KOPT-K1 (cell line): ENCODE measurements around the gene CAP2.
"Not testable (repeated sequence)": the region's sequence is repeated elsewhere in the genome, so short reads cannot be mapped to it uniquely, and the experiment has no call there.

Source experiments
- H3K27ac ChIP-seq: fragments of 200-600 bp; sonication (generic); 2 replicates; pipeline ENCODE4 v1.5.1; 2016; ENCODE audit warnings: antibody characterized with exemption, mild to moderate bottlenecking, low read depth, low read length; ENCODE audit not compliant: poor library complexity, severe bottlenecking
- H3K36me3 ChIP-seq: fragments of 200-600 bp; sonication (generic); 2 replicates; pipeline ENCODE4 v1.5.1; 2017; ENCODE audit warnings: antibody characterized with exemption, mild to moderate bottlenecking, low read length, moderate library complexity; ENCODE audit not compliant: insufficient read depth
- H3K9me3 ChIP-seq: fragments of 200-600 bp; sonication (generic); 2 replicates; pipeline ENCODE4 v1.5.1; 2017; ENCODE audit warnings: antibody characterized with exemption, low read length, mild to moderate bottlenecking; ENCODE audit not compliant: insufficient read depth, poor library complexity, severe bottlenecking

The CAP2 gene

DNA sequence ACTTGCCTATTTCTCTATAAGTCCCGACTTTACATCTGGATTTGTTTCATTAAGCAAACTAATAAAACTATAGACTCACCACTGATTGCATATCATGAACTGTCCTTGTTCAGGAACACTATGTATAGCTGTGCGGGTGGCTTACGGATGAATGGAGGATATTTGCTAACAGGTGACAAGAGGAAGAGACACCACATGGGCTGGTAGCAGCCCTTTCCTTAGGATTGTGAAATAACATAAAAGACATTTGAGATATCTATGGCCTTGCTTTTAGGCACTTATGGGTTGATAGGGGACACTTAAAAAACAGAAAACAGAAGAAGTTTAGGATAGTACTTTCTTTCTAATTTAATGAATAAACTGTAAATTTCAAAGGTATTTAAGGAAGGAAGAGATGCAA is 5.0 kb upstream of the CAP2 start:
- Histone ChIP-seq H3K36me3 (no peaks in the 10 kb centered on the region), H3K27ac (no peak overlapping the region), H3K9me3 (no peaks in the 10 kb centered on the region)

DNA sequence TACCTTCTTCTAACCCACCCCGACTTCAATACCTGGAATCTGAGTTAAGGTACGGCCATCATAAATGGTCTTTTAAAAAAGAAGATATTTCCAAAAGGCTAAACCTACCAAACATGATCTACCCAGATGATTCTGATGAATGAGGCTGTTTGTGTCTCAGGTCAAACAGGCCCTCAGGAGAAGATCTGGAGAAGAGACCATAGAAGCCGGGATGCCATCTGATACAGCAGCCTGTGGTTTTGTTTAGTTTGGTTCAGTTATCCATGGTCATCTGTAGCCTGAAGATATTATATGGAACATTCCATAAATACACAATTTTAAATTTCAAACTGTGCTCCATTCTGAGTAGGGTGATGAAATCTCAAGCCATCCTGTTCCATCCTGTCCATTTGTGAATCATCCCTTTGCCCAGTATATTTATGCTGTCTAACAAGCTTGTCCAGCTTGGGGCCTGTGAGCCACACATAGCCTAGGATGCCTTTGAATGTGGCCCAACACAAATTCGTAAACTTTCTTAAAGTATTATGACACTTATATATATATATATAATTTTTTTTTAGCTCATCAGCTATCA is 4.0 kb upstream of the CAP2 start:
- no peak overlapping the region for H3K27ac ChIP-seq
- no peaks in the 10 kb centered on the region for H3K36me3 ChIP-seq
- no peaks in the 10 kb centered on the region for H3K9me3 ChIP-seq

DNA sequence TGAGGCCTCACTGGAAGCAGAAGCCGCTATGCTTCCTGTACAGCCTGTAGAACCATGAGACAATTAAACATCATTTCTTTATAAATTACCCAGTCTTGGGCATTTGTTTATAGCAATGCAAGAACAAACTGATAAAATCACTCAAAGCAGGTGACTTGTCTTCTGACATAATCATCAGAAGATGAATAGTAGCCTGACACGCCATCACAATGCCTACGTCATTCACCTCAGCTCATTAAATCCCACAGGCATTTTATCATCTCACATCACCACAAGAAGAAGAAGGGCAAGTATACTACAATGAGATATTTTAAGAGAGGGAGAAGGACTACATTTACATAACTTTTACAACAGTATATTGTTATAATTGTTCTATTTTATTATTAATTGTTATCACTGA is 3.1 kb upstream of the CAP2 start:
- H3K27ac ChIP-seq, result no peak overlapping the region
- no peaks in the 10 kb centered on the region for H3K36me3 ChIP-seq
- no peaks in the 10 kb centered on the region for H3K9me3 ChIP-seq

DNA sequence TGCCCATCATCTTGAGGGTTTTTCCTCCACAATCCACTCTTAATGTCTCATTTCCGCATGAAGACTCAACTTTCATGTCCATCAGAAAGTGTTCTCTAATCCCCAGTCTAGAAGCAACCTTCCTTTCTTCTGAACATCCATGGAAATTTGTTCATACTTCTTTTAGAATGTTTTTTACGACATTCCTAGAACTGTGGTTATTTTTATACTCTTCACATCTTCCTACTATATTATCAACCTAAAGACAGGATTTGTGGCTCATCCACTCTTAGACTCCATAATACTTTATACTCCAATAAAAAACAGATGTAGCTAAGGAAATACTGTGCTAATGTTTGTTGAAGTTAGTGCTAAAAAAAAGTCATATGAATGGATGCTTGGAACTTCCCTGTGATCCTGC is 1.4 kb upstream of the CAP2 start:
- no peaks in the 10 kb centered on the region for H3K9me3 ChIP-seq
- H3K27ac ChIP-seq, result no peak overlapping the region
- no peaks in the 10 kb centered on the region for H3K36me3 ChIP-seq

DNA sequence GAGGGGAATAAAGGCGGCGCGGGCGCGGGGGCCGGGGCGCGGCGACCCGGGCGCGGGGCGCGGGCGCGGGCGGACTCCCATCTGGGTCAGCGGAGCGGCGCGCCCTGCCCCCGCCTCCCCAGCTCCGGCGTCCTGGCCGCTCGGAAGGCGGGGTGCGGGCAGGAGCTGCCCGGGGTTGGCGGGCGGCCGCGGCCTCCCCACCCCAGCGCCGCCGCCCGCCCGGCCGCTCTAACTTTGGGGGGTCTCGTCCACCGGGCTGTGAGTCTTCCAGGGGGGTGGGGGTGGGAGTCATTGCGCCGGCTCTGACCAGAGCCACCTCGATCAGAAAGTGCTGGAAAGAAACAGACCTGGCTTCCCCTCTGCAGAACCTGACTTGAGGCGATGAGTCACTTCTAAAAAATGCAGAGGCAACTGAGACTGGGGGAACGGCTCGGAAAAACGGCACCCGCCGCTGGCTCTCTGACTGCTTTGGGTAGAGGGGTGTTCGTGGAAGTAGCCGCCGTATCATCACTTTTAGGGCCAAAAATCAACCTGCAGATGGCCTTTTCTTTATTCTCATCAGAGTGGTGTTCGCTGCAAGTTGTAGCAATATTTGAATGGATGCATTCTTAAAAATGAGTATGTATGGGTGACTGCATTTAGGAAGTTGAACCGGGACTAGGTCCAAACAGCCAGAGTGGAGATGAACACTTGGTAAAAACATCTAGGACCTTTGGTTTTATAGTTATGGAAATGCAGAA is 667 bp downstream of the CAP2 start:
- no peaks in the 10 kb centered on the region for H3K9me3 ChIP-seq
- H3K27ac ChIP-seq, result no peak overlapping the region
- no peaks in the 10 kb centered on the region for H3K36me3 ChIP-seq

DNA sequence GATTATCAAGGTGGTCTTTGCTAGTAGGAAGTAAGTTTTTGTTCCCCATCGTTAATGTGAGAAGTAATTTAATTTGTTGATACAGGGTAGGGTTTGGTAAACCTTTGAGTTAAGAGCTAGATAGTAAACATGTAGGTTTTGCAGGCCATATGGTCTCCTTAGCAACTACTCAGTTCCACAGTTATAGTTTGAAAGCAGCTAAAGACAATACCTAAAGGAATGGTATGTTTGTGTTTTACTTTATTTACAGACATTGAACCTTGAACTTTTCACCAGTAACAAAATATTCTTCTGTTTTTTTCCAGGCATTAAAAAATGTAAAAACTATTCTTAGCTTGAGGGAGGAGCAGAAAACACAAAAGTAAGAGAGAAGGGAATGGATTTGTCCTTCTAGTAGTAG is 1.7 kb downstream of the CAP2 start:
- Histone ChIP-seq H3K9me3 (no peaks in the 10 kb centered on the region), H3K27ac (no peak overlapping the region), H3K36me3 (no peaks in the 10 kb centered on the region)

DNA sequence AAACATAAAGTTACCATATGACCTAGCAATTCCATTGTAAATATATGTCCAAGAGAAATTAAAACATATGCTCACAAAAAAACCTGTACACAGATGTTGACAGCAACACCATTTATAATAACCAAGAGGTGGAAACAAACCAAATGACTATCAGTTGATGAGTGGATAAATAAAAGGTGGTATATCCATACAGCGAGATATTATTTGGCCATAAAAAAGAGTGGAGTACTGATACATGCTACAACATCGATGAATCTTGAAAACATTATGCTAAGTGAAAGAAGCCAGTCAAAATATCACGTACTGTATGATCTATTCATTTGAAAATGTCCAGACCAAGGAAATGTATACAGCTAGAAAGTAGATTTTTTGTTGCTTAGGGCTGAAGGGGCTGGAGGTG is 2.9 kb downstream of the CAP2 start:
- no peak overlapping the region for H3K27ac ChIP-seq
- H3K36me3 ChIP-seq, result no peaks in the 10 kb centered on the region

DNA sequence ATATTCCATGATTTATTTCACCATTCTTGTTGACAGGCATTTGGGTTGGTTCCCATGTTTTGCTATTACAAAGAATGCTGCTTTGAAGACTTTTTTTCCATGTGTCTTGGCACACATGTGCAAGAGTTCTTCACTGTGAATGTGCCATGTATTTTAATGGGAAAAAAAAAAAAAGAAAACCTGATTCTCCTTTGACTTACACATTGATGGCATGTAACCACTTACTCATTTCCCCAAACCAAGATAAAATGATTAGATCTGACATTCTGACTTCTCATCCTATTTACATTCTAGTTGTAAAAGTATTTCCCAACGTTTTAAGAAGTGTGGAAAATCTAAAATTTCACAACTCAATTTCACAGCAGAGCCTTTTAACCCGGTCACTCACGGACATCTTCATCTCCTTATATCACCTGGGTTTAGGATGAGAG is 4.4 kb downstream of the CAP2 start:
- no peak overlapping the region for H3K27ac ChIP-seq
- H3K36me3 ChIP-seq, result no peaks in the 10 kb centered on the region
- H3K9me3 ChIP-seq, result no peaks in the 10 kb centered on the region

More for the DNA sequence above, 2.9 kb downstream of the CAP2 start:
- no peaks in the 10 kb centered on the region for H3K9me3 ChIP-seq

DNA sequence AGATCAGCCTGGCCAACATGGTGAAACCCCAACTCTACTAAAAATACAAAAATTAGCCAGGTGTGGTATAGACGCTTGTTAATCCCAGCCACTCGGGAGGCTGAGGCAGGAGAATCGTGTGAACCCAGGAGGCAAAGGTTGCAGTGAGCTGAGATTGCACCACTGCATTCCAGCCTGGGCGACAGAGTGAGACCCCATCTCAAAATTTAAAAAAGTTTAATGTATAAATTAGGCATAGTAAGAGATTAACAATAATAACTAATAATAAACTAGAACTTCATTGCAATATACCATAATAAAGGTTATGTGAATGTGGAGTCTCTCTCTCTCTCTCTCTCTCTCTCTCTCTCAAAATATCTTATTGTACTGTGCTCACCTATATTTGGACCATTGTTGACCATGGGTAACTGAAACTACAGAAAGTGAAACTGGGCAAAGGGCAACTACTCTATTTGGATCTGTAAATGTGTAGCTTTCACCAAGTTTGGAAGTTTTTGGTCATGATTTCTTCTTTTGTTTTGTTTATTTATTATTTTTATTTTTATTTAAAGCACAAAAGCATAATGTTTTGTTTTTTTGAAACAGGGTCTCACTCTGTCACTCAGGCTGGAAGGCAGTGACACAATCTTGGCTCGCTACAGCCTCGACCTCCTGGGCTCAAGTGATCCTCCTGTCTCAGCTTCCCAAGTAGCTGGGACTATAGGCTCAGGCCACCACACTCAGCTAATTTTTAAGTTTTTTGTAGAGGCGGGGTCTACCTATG is 12.0 kb downstream of the CAP2 start:
- not testable (repeated sequence) for H3K9me3 ChIP-seq, H3K36me3 ChIP-seq, H3K27ac ChIP-seq

DNA sequence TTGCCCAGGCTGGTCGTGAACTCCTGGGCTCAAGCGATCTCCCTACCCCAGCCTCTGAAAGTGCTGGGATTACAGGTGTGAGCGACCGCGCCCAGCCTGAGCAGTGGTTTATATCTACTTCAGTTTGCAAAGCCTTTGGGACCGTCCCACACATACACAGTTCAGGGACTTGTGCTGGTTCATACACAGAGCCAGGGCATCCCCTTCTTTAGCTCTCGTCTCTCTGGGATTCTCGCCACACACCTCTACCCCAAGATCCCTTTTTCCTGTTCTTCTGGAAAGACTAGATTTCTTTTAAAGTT is 12.5 kb downstream of the CAP2 start:
- Histone ChIP-seq H3K27ac (no peak overlapping the region), H3K36me3 (no peaks in the 10 kb centered on the region), H3K9me3 (no peaks in the 10 kb centered on the region)

DNA sequence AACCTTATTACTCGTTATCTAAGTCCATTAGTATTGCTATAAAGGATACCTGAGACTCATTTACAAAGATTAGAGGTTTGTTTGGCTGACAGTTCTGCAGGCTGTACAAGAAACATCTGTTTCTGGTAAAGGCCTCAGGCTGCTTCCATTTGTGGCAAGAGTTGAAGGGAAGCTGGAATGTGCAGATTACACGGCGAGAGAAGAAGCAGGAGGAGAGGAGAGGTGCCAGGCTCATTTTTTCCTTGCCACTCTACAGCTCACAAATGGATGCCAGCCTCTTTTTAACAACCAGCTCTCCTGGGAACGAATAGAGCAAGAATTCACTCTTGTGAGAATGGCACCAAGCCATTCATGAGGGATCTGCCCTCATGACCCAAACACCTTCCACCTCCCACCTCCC is 14.7 kb downstream of the CAP2 start:
- Histone ChIP-seq H3K9me3 (no peaks in the 10 kb centered on the region), H3K27ac (no peak overlapping the region), H3K36me3 (no peaks in the 10 kb centered on the region)

DNA sequence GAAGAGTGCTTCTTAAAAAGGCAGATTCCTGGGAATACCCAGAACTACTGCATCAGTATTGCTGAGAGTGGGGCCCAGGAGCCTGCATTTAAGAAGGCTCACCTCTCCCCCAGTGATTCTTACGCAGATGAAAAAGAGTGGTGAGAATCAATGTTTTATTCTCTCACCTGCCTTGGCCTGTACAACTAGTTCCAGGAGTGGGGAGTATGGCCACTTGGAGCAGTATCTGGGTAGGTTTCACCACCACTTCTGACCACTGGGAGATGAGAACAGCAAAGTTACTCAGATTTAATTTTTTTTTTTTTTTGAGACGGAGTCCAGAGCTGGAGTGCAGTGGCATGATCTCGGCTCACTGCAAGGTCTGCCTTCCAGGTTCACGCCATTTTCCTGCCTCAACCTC is 16.9 kb downstream of the CAP2 start:
- Histone ChIP-seq H3K27ac (no peak overlapping the region), H3K9me3 (no peaks in the 10 kb centered on the region), H3K36me3 (no peaks in the 10 kb centered on the region)

DNA sequence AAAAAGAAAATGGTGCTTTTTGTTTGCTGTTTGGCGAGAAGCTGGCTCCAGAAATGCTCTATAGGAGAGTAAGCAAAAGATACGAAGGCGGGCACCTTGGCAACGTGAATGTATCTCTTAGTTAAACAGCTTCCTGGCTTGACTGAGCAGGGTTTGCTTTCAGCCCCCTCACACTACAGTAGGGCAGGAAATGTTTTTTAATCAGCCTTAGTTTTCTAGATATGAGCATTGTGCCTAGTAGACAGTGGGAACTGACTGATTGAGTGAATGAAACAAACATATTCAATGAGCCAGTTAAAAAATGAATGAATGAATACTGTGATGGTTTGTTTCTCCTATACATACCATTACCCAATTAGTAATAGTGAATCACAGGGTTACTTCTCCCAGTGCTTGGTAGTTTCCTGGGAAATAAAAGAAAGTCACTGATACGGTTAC is 19.9 kb downstream of the CAP2 start:
- Histone ChIP-seq H3K27ac (no peak overlapping the region), H3K9me3 (no peaks in the 10 kb centered on the region), H3K36me3 (no peaks in the 10 kb centered on the region)

DNA sequence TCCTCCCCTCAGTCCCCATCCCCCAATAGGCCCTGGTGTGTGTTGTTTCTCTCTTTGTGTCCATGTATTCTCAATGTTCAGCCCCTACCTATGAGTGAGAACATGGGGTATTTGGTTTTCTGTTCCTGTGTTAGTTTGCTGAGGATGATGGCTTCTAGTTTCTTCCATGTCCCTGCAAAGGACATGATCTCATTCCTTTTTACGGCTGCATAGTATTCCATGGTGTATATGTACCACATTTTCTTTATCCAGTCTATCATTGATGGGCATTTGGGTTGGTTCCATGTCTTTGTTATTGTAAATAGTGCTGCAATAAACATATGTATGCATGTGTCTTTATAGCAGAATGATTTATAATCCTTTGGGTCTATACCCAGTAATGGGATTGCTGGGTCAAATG is 21.0 kb downstream of the CAP2 start:
- not testable (repeated sequence) for H3K27ac ChIP-seq, H3K36me3 ChIP-seq, H3K9me3 ChIP-seq

DNA sequence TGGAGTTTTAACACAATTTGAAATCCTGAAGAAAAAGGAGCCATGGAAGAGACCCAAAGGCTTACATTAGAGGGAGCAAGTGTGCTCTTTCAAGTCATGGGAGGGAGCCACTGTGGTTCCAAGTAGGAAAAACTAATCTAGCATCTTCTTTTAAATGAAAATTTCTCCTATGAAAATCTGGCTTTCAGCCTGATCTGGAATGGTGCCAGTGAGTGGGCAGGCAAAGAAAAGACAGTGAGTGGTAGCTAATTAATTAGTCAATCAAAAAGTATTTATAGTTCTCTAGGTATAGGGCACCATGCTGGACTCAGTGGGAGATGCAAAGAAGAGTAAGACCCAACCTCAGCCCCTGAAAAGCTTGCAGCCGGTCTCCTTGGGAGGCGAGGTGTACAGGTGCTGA is 21.9 kb downstream of the CAP2 start:
- H3K9me3 ChIP-seq, result no peaks in the 10 kb centered on the region
- H3K36me3 ChIP-seq, result no peaks in the 10 kb centered on the region
- no peak overlapping the region for H3K27ac ChIP-seq

DNA sequence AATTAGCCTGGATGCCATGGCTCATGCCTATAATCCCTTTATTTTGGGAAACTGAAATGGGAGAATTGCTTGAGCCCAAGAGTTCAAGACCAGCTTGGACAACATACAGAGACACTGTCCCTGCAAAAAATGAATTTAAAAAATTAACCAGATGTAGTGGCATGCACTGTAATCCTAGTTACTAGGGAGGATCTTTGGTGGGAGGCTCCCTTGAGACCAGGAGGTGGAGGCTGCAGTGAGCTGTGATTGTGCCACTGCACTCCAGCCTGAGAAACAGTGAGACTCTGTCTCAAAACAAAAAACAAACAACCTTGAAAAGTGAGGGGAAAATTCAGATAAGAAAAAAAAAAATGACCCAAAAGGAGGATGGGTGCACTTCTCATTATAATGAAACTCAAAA is 23.4 kb downstream of the CAP2 start:
- no peaks in the 10 kb centered on the region for H3K36me3 ChIP-seq
- no peak overlapping the region for H3K27ac ChIP-seq
- H3K9me3 ChIP-seq, result no peaks in the 10 kb centered on the region
